Adrenal gland (tissue), 5 donors: ENCODE data around the gene LDAF1.

Experiments
- POLR2A ChIP-seq, 2 donors: fragments of 450-650 bp; IDR thresholded peaks; one replicate each; pipeline ENCODE4 v1.6.1; 2017; ENCODE audit warnings: antibody characterized with exemption in 2 of 2, mild to moderate bottlenecking in 2 of 2, moderate library complexity in 1 of 2
- TF ChIP-seq, protein P1 (sequence below), 6 experiments: fragments of 450-650 bp in 4 of 6; fragments of 200-600 bp in 2 of 6; sonication (generic) in 1 of 6; IDR thresholded peaks; 1 replicate in 5 of 6; 2 replicates in 1 of 6; pipeline versions ENCODE4 v1.5.1 to v1.8.0; 2016 to 2021; ENCODE audit warnings: antibody characterized with exemption in 6 of 6, mild to moderate bottlenecking in 2 of 6, moderate library complexity in 1 of 6
- donor health status: DM: no; HTN: no; CAD: no.

DNA sequence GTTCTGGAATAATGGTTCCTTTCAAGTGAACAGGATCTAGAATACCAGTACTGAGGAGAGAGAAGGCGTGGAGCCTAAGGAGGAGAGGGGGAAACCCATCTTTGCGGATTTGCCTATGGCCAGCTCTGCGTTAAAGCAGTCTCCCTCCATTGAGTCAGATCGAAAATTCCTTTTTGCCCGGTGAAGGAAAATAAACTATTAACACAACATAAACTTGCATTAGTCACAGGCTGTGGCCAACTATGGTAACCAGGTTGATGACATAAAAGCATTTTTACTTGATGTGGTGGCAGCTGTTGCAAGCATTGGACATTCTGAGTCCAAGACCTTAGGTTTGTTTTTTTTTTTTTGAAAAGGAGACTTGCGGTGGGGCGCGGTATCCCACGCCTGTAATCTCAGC is 8.9 kb downstream of the LDAF1 start:
- TF ChIP-seq, protein P1, sequence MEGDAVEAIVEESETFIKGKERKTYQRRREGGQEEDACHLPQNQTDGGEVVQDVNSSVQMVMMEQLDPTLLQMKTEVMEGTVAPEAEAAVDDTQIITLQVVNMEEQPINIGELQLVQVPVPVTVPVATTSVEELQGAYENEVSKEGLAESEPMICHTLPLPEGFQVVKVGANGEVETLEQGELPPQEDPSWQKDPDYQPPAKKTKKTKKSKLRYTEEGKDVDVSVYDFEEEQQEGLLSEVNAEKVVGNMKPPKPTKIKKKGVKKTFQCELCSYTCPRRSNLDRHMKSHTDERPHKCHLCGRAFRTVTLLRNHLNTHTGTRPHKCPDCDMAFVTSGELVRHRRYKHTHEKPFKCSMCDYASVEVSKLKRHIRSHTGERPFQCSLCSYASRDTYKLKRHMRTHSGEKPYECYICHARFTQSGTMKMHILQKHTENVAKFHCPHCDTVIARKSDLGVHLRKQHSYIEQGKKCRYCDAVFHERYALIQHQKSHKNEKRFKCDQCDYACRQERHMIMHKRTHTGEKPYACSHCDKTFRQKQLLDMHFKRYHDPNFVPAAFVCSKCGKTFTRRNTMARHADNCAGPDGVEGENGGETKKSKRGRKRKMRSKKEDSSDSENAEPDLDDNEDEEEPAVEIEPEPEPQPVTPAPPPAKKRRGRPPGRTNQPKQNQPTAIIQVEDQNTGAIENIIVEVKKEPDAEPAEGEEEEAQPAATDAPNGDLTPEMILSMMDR (IDR thresholded peaks at IDR 0.05), result no peak
- TF ChIP-seq POLR2A (IDR thresholded peaks at IDR 0.05), result no peak
